B cell (primary cell): Measurements from ENCODE around the gene NRL. TPM values are rescaled to one million over a fixed set of nuclear protein-coding genes. Genes with fewer than 3 reads are reported as not detected.

ENCODE experiments used
- ATAC-seq: fragments of 200-7000 bp; cut with Tn5 transposase; one replicate; pipeline ENCODE4 v1.10.0; 2021; ENCODE audit warnings: low read depth, mild to moderate bottlenecking, moderate number of reproducible peaks, moderate library complexity
- CTCF ChIA-PET: fragments of 350-600 bp; sonication (Branson Sonifier 250); formaldehyde crosslinking; loops from one replicate; lab custom pipeline; 2021; ENCODE audit warnings: antibody characterized with exemption, inconsistent platforms; lab: Charles Lee
- POLR2A ChIA-PET: fragments of 350-600 bp; sonication (Branson Sonifier 250); formaldehyde crosslinking; loops from one replicate; lab custom pipeline; 2021; ENCODE audit warnings: antibody characterized with exemption; lab: Charles Lee
- DNase-seq: peaks from one replicate; pipeline ENCODE4 v3.0.0; 2013
- H2AFZ ChIP-seq: 2 replicates; pipeline ENCODE4 v1.6.1; 2012; ENCODE audit warnings: mild to moderate bottlenecking, low read depth, low read length; ENCODE audit not compliant: insufficient read depth, poor library complexity, severe bottlenecking
- H3K27ac ChIP-seq, 2 donors: 1 replicate in 1 of 2; 2 replicates in 1 of 2; pipeline ENCODE4 v1.5.1; 2012 to 2013; ENCODE audit warnings: low read length in 2 of 2, mild to moderate bottlenecking in 2 of 2, moderate library complexity in 1 of 2
- H3K27me3 ChIP-seq, 4 experiments: fragments of 200-600 bp in 1 of 4; sonication (generic) in 1 of 4; replicated peaks in 1 of 4; 1 replicate in 2 of 4; 2 replicates in 2 of 4; pipeline versions ENCODE4 v1.6.1 to v1.7.0; 2013 to 2016; ENCODE audit warnings: low read length in 3 of 4, mild to moderate bottlenecking in 2 of 4, mixed read lengths in 1 of 4, moderate library complexity in 1 of 4; ENCODE audit not compliant: insufficient read depth in 4 of 4, control insufficient read depth in 3 of 4; ENCODE audit errors: control extremely low read depth in 1 of 4
- H3K36me3 ChIP-seq, 2 experiments: replicated peaks in 1 of 2; 1 replicate in 1 of 2; 2 replicates in 1 of 2; pipeline versions ENCODE4 v1.6.1 to v1.7.1; 2013; ENCODE audit warnings: low read length in 1 of 2; ENCODE audit not compliant: insufficient read depth in 2 of 2, control insufficient read depth in 1 of 2; ENCODE audit errors: control extremely low read depth in 1 of 2, extremely low read depth in 1 of 2
- H3K4me1 ChIP-seq, 2 donors: fragments of 200-600 bp in 1 of 2; sonication (generic) in 1 of 2; 1 replicate in 1 of 2; 2 replicates in 1 of 2; pipeline versions ENCODE4 v1.5.1 to v1.6.1; 2013 to 2017; ENCODE audit warnings: low read length in 2 of 2; ENCODE audit not compliant: control insufficient read depth in 2 of 2, insufficient read depth in 2 of 2
- H3K4me2 ChIP-seq: replicated peaks from 2 replicates; pipeline ENCODE3; 2012; ENCODE audit warnings: mild to moderate bottlenecking, low read depth, low read length; ENCODE audit not compliant: poor library complexity, severe bottlenecking
- H3K4me3 ChIP-seq, 5 experiments: fragments of 200-600 bp in 1 of 5; sonication (generic) in 1 of 5; 1 replicate in 3 of 5; 2 replicates in 2 of 5; pipeline versions ENCODE4 v1.5.1 to v1.7.0; 2011 to 2016; ENCODE audit warnings: low read length in 4 of 5, mild to moderate bottlenecking in 4 of 5, low read depth in 2 of 5, control low read depth in 1 of 5, moderate library complexity in 1 of 5; ENCODE audit not compliant: insufficient read depth in 1 of 5; ENCODE audit errors: control extremely low read depth in 1 of 5, extremely low read depth in 1 of 5
- H3K79me2 ChIP-seq: fragments of 200-600 bp; sonication (generic); one replicate; pipeline ENCODE4 v1.6.0; 2016; ENCODE audit warnings: low read length; ENCODE audit not compliant: control insufficient read depth, insufficient read depth
- H3K9ac ChIP-seq: fragments of 200-600 bp; sonication (generic); 2 replicates; pipeline ENCODE4 v1.6.1; 2017; ENCODE audit warnings: mild to moderate bottlenecking, low read length, moderate library complexity
- H3K9me3 ChIP-seq, 3 donors: one replicate each; pipeline versions ENCODE4 v1.6.1 to v1.7.1; 2013; ENCODE audit warnings: low read length in 2 of 3; ENCODE audit not compliant: control insufficient read depth in 2 of 3, insufficient read depth in 1 of 3; ENCODE audit errors: control extremely low read depth in 1 of 3
- H4K20me1 ChIP-seq: 2 replicates; pipeline ENCODE4 v1.6.0; 2012; ENCODE audit warnings: mild to moderate bottlenecking, low read length; ENCODE audit not compliant: insufficient read depth, control insufficient read depth, poor library complexity, severe bottlenecking
- H3K27ac Mint-ChIP-seq: one replicate; pipeline ENCODE4 v1.8.0; 2021; ENCODE audit warnings: mixed read lengths
- H3K27me3 Mint-ChIP-seq: one replicate; pipeline ENCODE4 v1.8.0; 2021; ENCODE audit warnings: mixed read lengths
- H3K4me1 Mint-ChIP-seq: one replicate; pipeline ENCODE4 v1.8.0; 2021; ENCODE audit warnings: mixed read lengths
- H3K4me3 Mint-ChIP-seq: one replicate; pipeline ENCODE4 v1.8.0; 2021; ENCODE audit warnings: mixed read lengths
- H3K9me3 Mint-ChIP-seq: one replicate; pipeline ENCODE4 v1.8.0; 2022; ENCODE audit warnings: mixed read lengths; ENCODE audit not compliant: insufficient read depth
- EZH2 ChIP-seq: IDR thresholded peaks from 2 replicates; pipeline ENCODE4 v1.6.1; 2012; ENCODE audit warnings: borderline replicate concordance, low read depth, mild to moderate bottlenecking, moderate library complexity, low read length; ENCODE audit not compliant: insufficient read depth, poor library complexity, severe bottlenecking
- WGBS: methylation state at CpG from one replicate; pipeline ENCODE4 v1.1.5; 2013; ENCODE audit warnings: missing lambda C conversion rate; ENCODE audit not compliant: insufficient coverage; 5-methylcytosine and 5-hydroxymethylcytosine counted together
- intact Hi-C: fragments of 100-400 bp; cut with micrococcal nuclease; formaldehyde crosslinking; loops from one replicate; pipeline ENCODE4 v1.10.0; 2022
- polyA plus RNA-seq: library from polyadenylated mRNA; depleted of rRNA; stranded (reverse); fragments of >200 nt; gene quantifications from 2 replicates; pipeline ENCODE4 v1.2.3, GENCODE V29; 2012
- total RNA-seq, 2 donors: library from RNA; stranded (reverse); fragments of 120-200 nt in 1 of 2; gene quantifications; 1 replicate in 1 of 2; 2 replicates in 1 of 2; pipeline versions ENCODE4 v1.2.3 to v1.2.4, GENCODE V29; 2013 to 2022
- TF ChIP-seq, protein P1 (sequence below): fragments of 200-600 bp; IDR thresholded peaks from one replicate; pipeline ENCODE4 v1.8.0; 2022; ENCODE audit warnings: antibody characterized with exemption, mild to moderate bottlenecking

Gene NRL
- total and polyA plus RNA-seq, 2 donors (not counting 1 experiment from before 2014, with no cell fraction given): 7.0 to 8.8 TPM

DNA sequence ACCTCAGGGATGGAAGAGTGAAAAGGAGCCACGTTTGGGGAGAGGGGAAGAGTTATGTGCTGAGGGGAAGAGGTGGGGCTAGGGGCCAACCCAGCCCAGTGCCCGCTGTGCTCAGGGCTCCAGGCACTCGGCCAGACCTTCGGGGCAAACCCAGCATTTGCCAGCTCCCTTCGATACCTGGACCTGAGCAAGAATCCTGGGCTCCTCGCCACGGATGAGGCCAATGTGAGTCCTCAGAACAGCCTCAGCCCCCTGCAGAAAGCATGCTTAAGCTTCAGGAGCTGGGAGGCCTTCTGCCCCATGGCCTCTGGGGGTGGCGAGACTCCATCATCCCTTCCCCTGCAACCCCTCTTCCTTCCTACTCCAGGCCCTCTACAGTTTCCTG is 58.0 kb downstream of the NRL start:
- WGBS: 84% methylated on average over 7 of the region's 8 CpGs
- no peak overlapping the region for H3K27ac Mint-ChIP-seq

More for the DNA sequence above, 58.0 kb downstream of the NRL start:
- no peak for ATAC-seq
- Histone ChIP-seq H3K79me2 (no peaks in the 10 kb centered on the region), H3K9me3 (peaks cover 0 to 3% (median 0%) of the 10 kb centered on the region in 3 donors), H3K4me1 (peaks cover 9 to 12% of the 10 kb centered on the region in 2 donors), H3K27me3 (peaks cover 0 to 31% (median 8%) of the 10 kb centered on the region in 4 experiments), H4K20me1 (no peaks in the 10 kb centered on the region), H3K27ac (no peak overlapping the region), H3K9ac (no peak overlapping the region), H3K4me3 (no peak overlapping the region), H3K36me3 (no peaks in the 10 kb centered on the region), H3K4me2 (no peak overlapping the region), H2AFZ (no peak overlapping the region)
- Mint-ChIP-seq H3K9me3 (no peaks in the 10 kb centered on the region), H3K27me3 (peaks cover 7% of the 10 kb centered on the region), H3K4me1 (peaks cover 11% of the 10 kb centered on the region), H3K4me3 (no peak overlapping the region)
- CTCF ChIA-PET: interaction anchor here (1.0 to 14.5 kb wide), 7 partner anchors 9 to 251 kb away, joined by 3 to 220 read pairs (median 26); partner anchors contain the start of genes IRF9 and PCK2
- intact Hi-C loops: no loop called here
- no peak for DNase-seq
- TF ChIP-seq EZH2: no peak
- TF ChIP-seq, protein P1, sequence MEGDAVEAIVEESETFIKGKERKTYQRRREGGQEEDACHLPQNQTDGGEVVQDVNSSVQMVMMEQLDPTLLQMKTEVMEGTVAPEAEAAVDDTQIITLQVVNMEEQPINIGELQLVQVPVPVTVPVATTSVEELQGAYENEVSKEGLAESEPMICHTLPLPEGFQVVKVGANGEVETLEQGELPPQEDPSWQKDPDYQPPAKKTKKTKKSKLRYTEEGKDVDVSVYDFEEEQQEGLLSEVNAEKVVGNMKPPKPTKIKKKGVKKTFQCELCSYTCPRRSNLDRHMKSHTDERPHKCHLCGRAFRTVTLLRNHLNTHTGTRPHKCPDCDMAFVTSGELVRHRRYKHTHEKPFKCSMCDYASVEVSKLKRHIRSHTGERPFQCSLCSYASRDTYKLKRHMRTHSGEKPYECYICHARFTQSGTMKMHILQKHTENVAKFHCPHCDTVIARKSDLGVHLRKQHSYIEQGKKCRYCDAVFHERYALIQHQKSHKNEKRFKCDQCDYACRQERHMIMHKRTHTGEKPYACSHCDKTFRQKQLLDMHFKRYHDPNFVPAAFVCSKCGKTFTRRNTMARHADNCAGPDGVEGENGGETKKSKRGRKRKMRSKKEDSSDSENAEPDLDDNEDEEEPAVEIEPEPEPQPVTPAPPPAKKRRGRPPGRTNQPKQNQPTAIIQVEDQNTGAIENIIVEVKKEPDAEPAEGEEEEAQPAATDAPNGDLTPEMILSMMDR: no peak
- POLR2A ChIA-PET: interaction anchor here (1.8 to 1.9 kb wide), 2 partner anchors 38 to 52 kb away, joined by 5 to 7 read pairs; partner anchors contain the start of gene PCK2
